HepG2 (cell line): ENCODE measurements around the gene TTC39C.

ENCODE experiments used
- ZNF224 ChIP-seq: sonication (generic); formaldehyde crosslinking; IDR thresholded peaks from 2 replicates; pipeline ENCODE4 v1.5.0; 2020; ENCODE audit warnings: mild to moderate bottlenecking, missing genetic modification reagents
- TF ChIP-seq, protein P1 (sequence below): IDR thresholded peaks from 2 replicates; pipeline ENCODE4 v1.6.1; 2016; ENCODE audit warnings: missing compliant biosample characterization, missing genetic modification reagents, borderline replicate concordance

DNA sequence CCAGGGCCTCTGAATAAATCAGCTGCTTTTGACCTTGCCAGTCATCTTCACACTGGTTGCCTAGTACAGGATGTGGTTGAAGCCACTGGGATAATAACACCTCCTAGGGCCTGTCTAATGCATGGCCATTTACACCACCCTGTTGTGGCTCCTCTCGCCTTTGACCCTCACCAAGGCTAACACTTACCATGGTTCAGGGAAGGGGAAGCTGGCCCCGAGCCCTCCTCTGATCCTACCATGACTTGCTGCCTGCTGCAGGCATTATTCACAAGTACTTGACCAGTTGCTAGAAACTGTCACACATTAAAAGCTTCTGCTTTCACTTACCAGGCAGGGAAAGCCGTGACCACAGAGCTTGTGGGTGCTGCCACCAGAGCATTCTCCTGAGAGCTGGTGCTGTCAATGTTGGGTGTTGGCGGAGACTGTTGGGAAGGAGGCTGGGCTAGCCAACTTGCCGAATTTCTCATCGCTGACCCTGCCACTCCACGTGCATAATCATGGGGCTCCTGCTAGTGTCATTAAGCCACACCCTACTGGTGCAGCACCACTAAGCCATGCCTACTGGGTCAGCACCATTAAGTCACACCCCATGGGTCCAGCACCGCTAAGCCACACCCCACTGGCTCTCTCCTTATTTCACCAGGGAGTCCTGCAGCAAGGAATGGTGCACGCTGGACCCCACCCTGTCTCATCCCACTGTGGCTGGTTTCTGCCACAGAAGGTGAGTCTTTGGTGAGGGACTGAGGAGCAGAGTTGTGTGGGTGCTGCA, 47.0 kb upstream of the TTC39C start:
- TF ChIP-seq, protein P1, sequence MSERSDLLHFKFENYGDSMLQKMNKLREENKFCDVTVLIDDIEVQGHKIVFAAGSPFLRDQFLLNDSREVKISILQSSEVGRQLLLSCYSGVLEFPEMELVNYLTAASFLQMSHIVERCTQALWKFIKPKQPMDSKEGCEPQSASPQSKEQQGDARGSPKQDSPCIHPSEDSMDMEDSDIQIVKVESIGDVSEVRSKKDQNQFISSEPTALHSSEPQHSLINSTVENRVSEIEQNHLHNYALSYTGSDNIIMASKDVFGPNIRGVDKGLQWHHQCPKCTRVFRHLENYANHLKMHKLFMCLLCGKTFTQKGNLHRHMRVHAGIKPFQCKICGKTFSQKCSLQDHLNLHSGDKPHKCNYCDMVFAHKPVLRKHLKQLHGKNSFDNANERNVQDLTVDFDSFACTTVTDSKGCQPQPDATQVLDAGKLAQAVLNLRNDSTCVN = no peak
- TF ChIP-seq ZNF224 (CRISPR knock-in tag) = no peak
